ENCODE measurements around the gene ENC1. TPM values are rescaled to one million over a fixed set of nuclear protein-coding genes. Genes with fewer than 3 reads are reported as not detected.

ENC1 gene, protein sequence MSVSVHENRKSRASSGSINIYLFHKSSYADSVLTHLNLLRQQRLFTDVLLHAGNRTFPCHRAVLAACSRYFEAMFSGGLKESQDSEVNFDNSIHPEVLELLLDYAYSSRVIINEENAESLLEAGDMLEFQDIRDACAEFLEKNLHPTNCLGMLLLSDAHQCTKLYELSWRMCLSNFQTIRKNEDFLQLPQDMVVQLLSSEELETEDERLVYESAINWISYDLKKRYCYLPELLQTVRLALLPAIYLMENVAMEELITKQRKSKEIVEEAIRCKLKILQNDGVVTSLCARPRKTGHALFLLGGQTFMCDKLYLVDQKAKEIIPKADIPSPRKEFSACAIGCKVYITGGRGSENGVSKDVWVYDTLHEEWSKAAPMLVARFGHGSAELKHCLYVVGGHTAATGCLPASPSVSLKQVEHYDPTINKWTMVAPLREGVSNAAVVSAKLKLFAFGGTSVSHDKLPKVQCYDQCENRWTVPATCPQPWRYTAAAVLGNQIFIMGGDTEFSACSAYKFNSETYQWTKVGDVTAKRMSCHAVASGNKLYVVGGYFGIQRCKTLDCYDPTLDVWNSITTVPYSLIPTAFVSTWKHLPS
- 71.7 and 78.7 TPM in 2 replicates for total RNA-seq
- long read RNA-seq, full-length matches to known transcripts, result 129 of 166 reads
- long read RNA-seq, partial matches to known transcripts, result 8 of 166 reads
- long read RNA-seq, other reads (novel, unspliced or antisense), result 29 of 166 reads

- Mint-ChIP-seq H3K9me3 (ENCODE audit: low read depth) (no peaks in the 10 kb centered on the region), H3K36me3 (ENCODE audit: insufficient read depth) (peaks cover 12% of the 10 kb centered on the region), H3K4me3 (ENCODE audit: low read depth) (peak within 1 kb of the TSS; percentile 95), H3K27ac (peak within 1 kb of the TSS; percentile 93), H3K27me3 (no peaks in the 10 kb centered on the region), H3K4me1 (ENCODE audit: low read depth) (peaks cover 38% of the 10 kb centered on the region)
- peak; percentile 79 for DNase-seq (ENCODE audit: low spot score, unreplicated experiment)
- TF ChIP-seq, protein P1, sequence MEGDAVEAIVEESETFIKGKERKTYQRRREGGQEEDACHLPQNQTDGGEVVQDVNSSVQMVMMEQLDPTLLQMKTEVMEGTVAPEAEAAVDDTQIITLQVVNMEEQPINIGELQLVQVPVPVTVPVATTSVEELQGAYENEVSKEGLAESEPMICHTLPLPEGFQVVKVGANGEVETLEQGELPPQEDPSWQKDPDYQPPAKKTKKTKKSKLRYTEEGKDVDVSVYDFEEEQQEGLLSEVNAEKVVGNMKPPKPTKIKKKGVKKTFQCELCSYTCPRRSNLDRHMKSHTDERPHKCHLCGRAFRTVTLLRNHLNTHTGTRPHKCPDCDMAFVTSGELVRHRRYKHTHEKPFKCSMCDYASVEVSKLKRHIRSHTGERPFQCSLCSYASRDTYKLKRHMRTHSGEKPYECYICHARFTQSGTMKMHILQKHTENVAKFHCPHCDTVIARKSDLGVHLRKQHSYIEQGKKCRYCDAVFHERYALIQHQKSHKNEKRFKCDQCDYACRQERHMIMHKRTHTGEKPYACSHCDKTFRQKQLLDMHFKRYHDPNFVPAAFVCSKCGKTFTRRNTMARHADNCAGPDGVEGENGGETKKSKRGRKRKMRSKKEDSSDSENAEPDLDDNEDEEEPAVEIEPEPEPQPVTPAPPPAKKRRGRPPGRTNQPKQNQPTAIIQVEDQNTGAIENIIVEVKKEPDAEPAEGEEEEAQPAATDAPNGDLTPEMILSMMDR (IDR thresholded peaks at IDR 0.05; ENCODE audit: unreplicated experiment), result peak; percentile 59
These were observed at the start of gene ENC1 for GRCh38 chr5:74640450-74640953. ENC1 (minus strand) TSS chr5:74640728; CDS start chr5:74636485, 4,243 bp downstream.

DNA sequence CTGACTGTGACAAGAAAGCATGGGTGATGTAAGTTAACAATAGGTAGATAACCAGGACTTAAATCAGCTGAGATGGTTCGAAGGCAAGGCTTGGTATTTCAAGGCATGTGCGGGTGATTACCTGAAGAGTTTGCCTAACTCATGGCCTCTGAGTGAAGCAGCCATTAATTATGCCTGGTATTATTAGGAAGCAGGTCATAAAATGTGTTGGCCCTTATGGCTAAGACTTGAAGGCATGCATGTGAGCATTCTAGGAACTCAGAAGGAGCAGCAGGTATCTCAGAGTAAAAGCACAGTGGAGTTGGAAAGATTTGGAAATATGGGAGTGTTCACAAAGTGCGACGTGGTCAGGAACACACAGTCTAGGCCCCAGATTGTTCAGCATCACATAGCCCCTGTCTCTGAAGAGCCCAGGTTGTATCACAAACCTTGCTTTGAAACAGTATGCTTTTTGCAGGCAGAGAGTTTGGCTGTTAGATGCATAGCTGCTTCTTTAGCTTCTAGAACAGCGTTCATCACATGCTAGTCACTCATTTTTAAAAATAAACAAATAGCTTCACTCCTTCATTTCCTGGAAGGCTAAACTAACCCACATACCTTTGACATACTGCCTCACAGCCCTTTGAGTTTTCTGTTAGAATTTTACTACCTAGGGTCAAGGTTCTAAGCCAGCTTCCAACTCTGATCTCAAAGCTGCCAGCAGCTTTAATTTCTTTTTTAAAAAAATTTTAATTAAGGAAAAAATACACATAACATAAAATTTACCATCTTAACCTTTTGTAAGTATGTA, 46.6 kb upstream of the ENC1 start:
- peaks cover 12% of the 10 kb centered on the region for H3K4me1 Mint-ChIP-seq (ENCODE audit: low read depth)
- H3K4me3 Mint-ChIP-seq (ENCODE audit: low read depth), result no peak overlapping the region
- TF ChIP-seq, protein P1 (IDR thresholded peaks at IDR 0.05; ENCODE audit: unreplicated experiment), result no peak
- no peaks in the 10 kb centered on the region for H3K9me3 Mint-ChIP-seq (ENCODE audit: low read depth)
- H3K27ac Mint-ChIP-seq, result no peak overlapping the region
- H3K36me3 Mint-ChIP-seq (ENCODE audit: insufficient read depth), result peaks cover 5% of the 10 kb centered on the region
- H3K27me3 Mint-ChIP-seq, result peaks cover 9% of the 10 kb centered on the region
- DNase-seq (ENCODE audit: low spot score, unreplicated experiment), result no peak

DNA sequence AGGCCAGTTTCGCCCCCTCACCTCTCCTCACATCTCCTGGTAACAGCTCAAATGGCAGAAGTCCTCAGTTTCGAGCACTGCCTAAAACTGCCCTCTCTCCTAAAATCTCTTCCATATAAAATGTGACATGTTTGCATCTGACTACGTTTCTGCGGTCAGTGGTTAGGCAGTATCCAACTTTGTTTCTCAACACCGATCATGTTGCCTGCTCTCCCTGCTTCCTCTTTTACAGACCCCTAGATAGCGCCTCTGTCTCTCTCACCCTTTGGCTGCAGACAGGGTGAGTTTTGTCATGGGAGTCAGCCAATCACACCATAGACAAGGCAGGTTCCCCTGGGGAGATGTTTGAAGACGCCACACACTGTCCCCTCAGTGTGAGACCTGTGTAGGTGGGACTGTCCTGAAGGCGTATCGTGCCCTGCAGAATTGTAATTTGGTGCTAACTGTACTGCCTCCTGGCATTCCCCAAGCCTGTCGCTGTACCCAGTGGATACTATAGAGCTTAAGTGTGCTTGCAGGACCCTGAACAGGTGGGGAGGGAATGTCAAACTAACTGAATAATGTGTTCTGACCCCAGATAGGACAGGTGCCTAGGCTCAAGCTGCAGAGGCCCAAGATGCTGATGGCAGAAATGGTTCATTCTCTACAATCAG, 45.6 kb upstream of the ENC1 start:
- Mint-ChIP-seq H3K27me3 (peaks cover 14% of the 10 kb centered on the region), H3K9me3 (ENCODE audit: low read depth) (no peaks in the 10 kb centered on the region), H3K27ac (peak overlapping the region; percentile 3), H3K36me3 (ENCODE audit: insufficient read depth) (peaks cover 5% of the 10 kb centered on the region), H3K4me3 (ENCODE audit: low read depth) (peak overlapping the region; percentile 67), H3K4me1 (ENCODE audit: low read depth) (peaks cover 12% of the 10 kb centered on the region)
- TF ChIP-seq, protein P1 (IDR thresholded peaks at IDR 0.05; ENCODE audit: unreplicated experiment), result no peak
- DNase-seq (ENCODE audit: low spot score, unreplicated experiment), result no peak

DNA sequence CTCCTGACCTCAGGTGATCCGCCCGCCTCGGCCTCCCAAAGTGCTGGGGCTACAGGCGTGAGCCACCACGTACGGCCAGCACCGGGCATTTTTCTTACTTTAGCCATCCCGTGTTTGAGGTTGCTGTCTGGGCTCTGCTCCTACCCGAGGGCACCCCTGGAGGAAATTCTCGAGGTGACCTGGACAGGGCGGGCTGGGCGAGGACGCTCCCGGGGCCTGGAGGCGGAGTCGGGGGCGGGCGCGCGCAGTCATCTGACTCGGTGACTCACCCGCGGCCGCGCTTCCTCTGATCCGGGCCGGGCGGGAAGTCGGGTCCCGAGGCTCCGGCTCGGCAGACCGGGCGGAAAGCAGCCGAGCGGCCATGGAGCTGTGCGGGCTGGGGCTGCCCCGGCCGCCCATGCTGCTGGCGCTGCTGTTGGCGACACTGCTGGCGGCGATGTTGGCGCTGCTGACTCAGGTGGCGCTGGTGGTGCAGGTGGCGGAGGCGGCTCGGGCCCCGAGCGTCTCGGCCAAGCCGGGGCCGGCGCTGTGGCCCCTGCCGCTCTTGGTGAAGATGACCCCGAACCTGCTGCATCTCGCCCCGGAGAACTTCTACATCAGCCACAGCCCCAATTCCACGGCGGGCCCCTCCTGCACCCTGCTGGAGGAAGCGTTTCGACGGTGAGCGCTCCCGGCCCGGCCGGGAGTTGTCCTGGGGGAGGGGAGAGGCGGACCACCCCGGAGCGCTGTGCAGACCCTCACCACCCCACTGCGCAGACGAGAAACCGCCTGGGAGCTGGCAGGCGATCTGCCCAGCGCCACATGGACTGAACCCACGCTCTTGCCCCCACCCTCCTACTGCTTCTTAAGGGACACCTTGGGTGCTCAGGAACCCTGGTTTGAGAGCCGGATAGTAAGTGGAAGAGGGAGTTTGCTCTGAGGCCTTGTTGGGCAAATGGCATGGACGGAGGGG, 44.6 kb upstream of the ENC1 start, which contains the start of gene HEXB:
Gene HEXB (plus strand): TSS at position 334 of the 952 bp plus-strand sequence. CDS start 28 bp downstream, at position 362.
- H3K27me3 Mint-ChIP-seq, result peaks cover 14% of the 10 kb centered on the region
- DNase-seq (ENCODE audit: low spot score, unreplicated experiment), result peak; percentile 69
- H3K9me3 Mint-ChIP-seq (ENCODE audit: low read depth), result no peaks in the 10 kb centered on the region
- H3K36me3 Mint-ChIP-seq (ENCODE audit: insufficient read depth), result peaks cover 2% of the 10 kb centered on the region
- TF ChIP-seq, protein P1 (IDR thresholded peaks at IDR 0.05; ENCODE audit: unreplicated experiment), result peak; percentile 24
- H3K27ac Mint-ChIP-seq, result peak within 1 kb of the TSS; percentile 84
- peaks cover 12% of the 10 kb centered on the region for H3K4me1 Mint-ChIP-seq (ENCODE audit: low read depth)
- H3K4me3 Mint-ChIP-seq (ENCODE audit: low read depth), result peak within 1 kb of the TSS; percentile 71
